Hippocampal formation (tissue), 2 donors: ENCODE results near the gene OR4D1.
A peak's percentile ranks its signal among the peaks of the same experiment; 100 is the strongest.

Source experiments
- DNase-seq, 2 donors: peaks; one replicate each; lab custom pipeline; 2025; lab: John Stamatoyannopoulos, UW

The OR4D1 gene

GRCh38 chr17:58193641-58194255, 45.6 kb downstream of the OR4D1 start:
- no peak for DNase-seq

- DNase-seq, result no peak
Observed at GRCh38 chr17:58195518-58196123, 47.4 kb downstream of the OR4D1 start.

GRCh38 chr17:58196610-58197009, 48.4 kb downstream of the OR4D1 start:
- no peak for DNase-seq

DNA sequence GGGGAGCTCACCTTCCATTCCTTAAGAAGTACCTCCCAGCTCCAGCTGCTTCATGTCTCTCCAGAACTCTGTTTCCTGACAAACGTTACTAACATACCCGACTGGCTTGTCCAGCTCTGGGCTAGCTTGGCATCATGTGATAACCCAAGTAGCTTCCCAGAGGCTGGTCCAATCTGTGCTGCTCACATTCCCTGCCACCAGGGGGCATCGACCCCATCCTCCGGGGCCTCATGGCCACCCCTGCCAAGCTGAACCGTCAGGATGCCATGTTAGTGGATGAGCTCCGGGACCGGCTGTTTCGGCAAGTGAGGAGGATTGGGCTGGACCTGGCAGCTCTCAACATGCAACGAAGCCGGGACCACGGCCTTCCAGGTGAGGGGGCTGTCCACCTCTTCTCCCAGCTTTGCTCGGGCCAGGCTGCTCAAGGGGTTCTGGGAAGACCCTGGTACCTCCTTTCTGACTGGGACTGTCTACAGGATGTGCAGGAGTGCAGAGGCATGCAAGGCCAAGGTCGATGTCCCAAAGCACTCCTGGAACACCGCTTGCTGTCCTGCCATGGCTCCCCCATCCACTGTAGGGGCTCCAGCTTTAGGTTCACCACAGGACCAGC, 51.9 kb downstream of the OR4D1 start:
- no peak for DNase-seq

GRCh38 chr17:58202859-58203258, 54.7 kb downstream of the OR4D1 start:
- no peak for DNase-seq

DNA sequence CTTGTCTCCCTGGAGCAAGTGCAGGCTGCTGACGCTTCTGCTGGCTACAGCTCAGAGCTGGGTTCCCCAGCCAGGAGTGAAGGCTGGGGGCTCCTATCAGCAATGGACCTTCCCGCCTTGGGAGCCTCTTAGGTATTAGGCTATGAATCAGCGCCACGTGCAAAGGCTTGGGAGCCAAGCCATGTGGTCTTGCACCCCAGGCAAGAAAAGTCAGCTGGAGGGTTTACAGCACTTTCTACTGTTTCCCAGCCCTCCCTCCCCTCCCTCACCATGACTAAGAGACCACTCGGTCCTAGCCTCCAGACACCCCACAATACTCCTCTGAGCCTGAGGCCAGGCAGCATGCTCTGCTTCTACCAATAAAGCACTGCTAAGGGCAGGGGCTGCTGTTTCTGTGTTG, 56.6 kb downstream of the OR4D1 start:
- no peak for DNase-seq

DNA sequence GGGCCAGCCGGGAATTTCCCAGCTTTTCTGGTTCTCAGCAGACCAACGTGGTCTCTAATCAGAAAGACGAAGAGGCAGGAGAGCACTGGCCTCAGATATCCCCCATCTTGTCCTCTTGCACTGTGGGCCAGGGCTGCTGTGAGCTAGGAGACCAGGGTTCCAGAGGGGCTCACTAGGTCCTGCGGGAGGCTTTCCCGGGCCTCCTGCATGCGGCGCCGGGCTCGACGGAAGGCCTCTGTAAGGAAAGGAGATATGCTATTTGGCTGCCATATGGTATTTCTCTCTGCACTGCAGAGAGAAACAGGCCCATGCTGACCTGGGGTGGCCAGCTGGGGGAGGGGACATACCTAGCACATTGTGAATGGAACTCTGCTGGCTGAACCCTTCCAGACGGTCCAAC, 57.8 kb downstream of the OR4D1 start:
- no peak for DNase-seq

- DNase-seq, result peak in 1 of 2 donors; percentile 19
Observed at GRCh38 chr17:58207451-58207850, 59.3 kb downstream of the OR4D1 start.

DNA sequence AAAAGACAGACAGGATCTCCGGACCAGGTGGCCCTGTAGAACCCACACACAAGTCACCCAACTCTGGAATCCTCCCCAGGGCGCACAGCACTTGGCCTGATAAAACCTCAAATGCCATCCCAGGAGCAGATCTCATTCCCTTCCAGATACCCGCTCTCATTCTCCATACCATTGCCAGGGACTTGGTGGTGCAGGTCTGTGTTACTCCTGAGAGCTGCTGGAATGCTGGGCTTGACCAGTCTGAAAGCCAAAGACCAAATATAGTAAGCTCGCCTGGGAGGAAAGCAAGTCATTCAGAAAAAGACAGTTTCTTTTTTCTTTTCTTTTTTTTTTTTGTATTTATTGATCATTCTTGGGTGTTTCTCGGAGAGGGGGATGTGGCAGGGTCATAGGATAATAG, 60.2 kb downstream of the OR4D1 start:
- DNase-seq, result no peak
